Activated CD8-positive, alpha-beta T cell treated with anti-CD3 and anti-CD28 coated beads, Interleukin-2, amount 10 ng/mL, durations not matched to agents 7 days and 5 days (primary cell): ENCODE results near the gene BRD7. TPM values are rescaled to one million over a fixed set of nuclear protein-coding genes. Genes with fewer than 3 reads are reported as not detected.
"Not testable (repeated sequence)": the region's sequence is repeated elsewhere in the genome, so short reads cannot be mapped to it uniquely, and the experiment has no call there.

ENCODE experiments used
- ATAC-seq: fragments of 150-1000 bp; cut with Tn5 transposase; one replicate; pipeline ENCODE4 v1.10.0; 2021; ENCODE audit warnings: moderate library complexity
- CTCF ChIA-PET: fragments of 350-600 bp; sonication (Branson Sonifier 250); formaldehyde crosslinking; loops from one replicate; lab custom pipeline; 2021; ENCODE audit warnings: antibody characterized with exemption; lab: Charles Lee
- POLR2A ChIA-PET: fragments of 350-600 bp; sonication (Branson Sonifier 250); formaldehyde crosslinking; loops from one replicate; lab custom pipeline; 2021; ENCODE audit warnings: antibody characterized with exemption; lab: Charles Lee
- DNase-seq: peaks from one replicate; pipeline ENCODE4 v3.0.0-alpha.2; 2020
- H3K27ac Mint-ChIP-seq: one replicate; pipeline ENCODE4 v1.8.0; 2021; ENCODE audit warnings: mild to moderate bottlenecking, mixed read lengths
- H3K27me3 Mint-ChIP-seq: one replicate; pipeline ENCODE4 v1.8.0; 2021; ENCODE audit warnings: low read depth, mixed read lengths
- H3K36me3 Mint-ChIP-seq: one replicate; pipeline ENCODE4 v1.8.0; 2021; ENCODE audit warnings: low read depth, mixed read lengths
- H3K4me1 Mint-ChIP-seq: one replicate; pipeline ENCODE4 v1.8.0; 2021; ENCODE audit warnings: low read depth, mixed read lengths
- H3K4me3 Mint-ChIP-seq: one replicate; pipeline ENCODE4 v1.8.0; 2021; ENCODE audit warnings: mild to moderate bottlenecking, mixed read lengths
- H3K9me3 Mint-ChIP-seq: one replicate; pipeline ENCODE4 v1.8.0; 2022; ENCODE audit warnings: mixed read lengths; ENCODE audit not compliant: insufficient read depth
- total RNA-seq, 2 experiments: library from RNA; stranded (reverse); gene quantifications; one replicate each; pipeline ENCODE4 v1.2.3, GENCODE V29; 2021

BRD7 gene
- total RNA-seq, 2 experiments from 2014 or later, result 88.9 to 90.4 TPM

GRCh38 chr16:50354082-50354481 is 14.7 kb downstream of the BRD7 start:
- no peak overlapping the region for H3K27ac Mint-ChIP-seq

GRCh38 chr16:50351952-50352351 is 16.8 kb downstream of the BRD7 start:
- Mint-ChIP-seq H3K36me3 (peaks cover 64% of the 10 kb centered on the region), H3K27ac (no peak overlapping the region), H3K9me3 (peaks cover 4% of the 10 kb centered on the region), H3K27me3 (no peaks in the 10 kb centered on the region), H3K4me3 (no peak overlapping the region), H3K4me1 (peaks cover 18% of the 10 kb centered on the region)
- ATAC-seq (no peak), DNase-seq (no peak)
- ChIA-PET CTCF (interaction anchor here (0.9 to 13.2 kb wide), 4 partner anchors 8 to 327 kb away, joined by 3 to 439 read pairs (median 8); partner anchors contain the start of gene CNEP1R1), POLR2A (interaction anchor here (0.8 to 1.0 kb wide), 2 partner anchors 14 to 25 kb away, joined by 3 to 4 read pairs; no protein-coding TSS in a partner anchor)

More at GRCh38 chr16:50354082-50354481, 14.7 kb downstream of the BRD7 start:
- DNase-seq (no peak), ATAC-seq (no peak)
- H3K9me3 Mint-ChIP-seq, result peaks cover 4% of the 10 kb centered on the region
- H3K4me3 Mint-ChIP-seq, result no peak overlapping the region
- CTCF ChIA-PET, result interaction anchor here (0.8 to 13.2 kb wide), 28 partner anchors 9 to 453 kb away, joined by 3 to 439 read pairs (median 11); partner anchors contain the start of genes ADCY7, BRD7, CNEP1R1 and HEATR3
- no peaks in the 10 kb centered on the region for H3K27me3 Mint-ChIP-seq
- H3K4me1 Mint-ChIP-seq, result peaks cover 24% of the 10 kb centered on the region
- H3K36me3 Mint-ChIP-seq, result peaks cover 59% of the 10 kb centered on the region
- POLR2A ChIA-PET, result interaction anchor here (1.0 to 2.0 kb wide), 4 partner anchors 15 to 80 kb away, joined by 3 to 17 read pairs (median 4); no protein-coding TSS in a partner anchor

DNA sequence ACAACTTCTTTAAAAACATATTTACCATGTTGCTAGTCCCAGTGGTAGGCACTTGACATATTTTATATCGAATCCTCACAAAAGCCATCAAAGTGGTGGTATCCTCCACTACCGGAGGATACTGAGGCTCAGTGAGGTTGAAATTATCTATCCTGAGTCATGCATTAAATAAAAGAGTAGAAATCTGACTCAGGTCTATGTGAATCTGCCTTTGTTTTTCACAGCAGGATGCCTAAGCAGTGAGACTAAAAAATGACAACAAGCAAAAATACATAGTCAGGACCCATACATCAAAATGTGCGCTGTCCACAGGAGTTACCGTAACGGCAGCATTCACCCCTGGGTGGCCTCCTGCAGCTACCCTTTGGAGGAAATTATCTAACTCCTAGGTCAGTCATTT is 17.7 kb downstream of the BRD7 start:
- Mint-ChIP-seq H3K36me3 (peaks cover 67% of the 10 kb centered on the region), H3K27ac (no peak overlapping the region), H3K4me3 (no peak overlapping the region), H3K9me3 (peaks cover 4% of the 10 kb centered on the region), H3K27me3 (no peaks in the 10 kb centered on the region), H3K4me1 (peaks cover 16% of the 10 kb centered on the region)
- no peak for ATAC-seq
- ChIA-PET POLR2A (interaction anchor here (1.0 kb wide), 1 partner anchor 13 kb away, joined by 4 read pairs; no protein-coding TSS in a partner anchor), CTCF (interaction anchor here (1.5 to 13.2 kb wide), 3 partner anchors 12 to 326 kb away, joined by 5 to 439 read pairs (median 10); partner anchors contain the start of gene CNEP1R1)
- DNase-seq, result no peak

DNA sequence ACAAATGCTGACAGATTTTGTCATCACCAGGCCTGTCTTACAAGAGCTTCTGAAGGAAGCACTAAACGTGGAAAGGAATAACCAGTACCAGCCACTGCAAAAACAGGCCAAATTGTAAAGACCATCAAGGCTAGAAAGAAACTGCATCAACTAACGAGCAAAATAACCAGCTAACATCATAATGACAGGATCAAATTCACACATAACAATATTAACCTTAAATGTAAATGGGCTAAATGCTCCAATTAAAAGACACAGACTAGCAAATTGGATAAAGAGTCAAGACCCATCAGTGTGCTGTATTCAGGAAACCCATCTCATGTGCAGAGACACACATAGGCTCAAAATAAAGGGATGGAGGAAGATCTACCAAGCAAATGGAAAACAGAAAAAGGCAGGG is 23.6 kb downstream of the BRD7 start:
- POLR2A ChIA-PET, H3K9me3 Mint-ChIP-seq, H3K27me3 Mint-ChIP-seq, H3K4me1 Mint-ChIP-seq, ATAC-seq, DNase-seq, H3K4me3 Mint-ChIP-seq, H3K27ac Mint-ChIP-seq: not testable (repeated sequence)
- CTCF ChIA-PET, result interaction anchor here (5.5 to 9.4 kb wide), 2 partner anchors 10 to 18 kb away, joined by 37 to 121 read pairs; no protein-coding TSS in a partner anchor
- H3K36me3 Mint-ChIP-seq, result peaks cover 75% of the 10 kb centered on the region

DNA sequence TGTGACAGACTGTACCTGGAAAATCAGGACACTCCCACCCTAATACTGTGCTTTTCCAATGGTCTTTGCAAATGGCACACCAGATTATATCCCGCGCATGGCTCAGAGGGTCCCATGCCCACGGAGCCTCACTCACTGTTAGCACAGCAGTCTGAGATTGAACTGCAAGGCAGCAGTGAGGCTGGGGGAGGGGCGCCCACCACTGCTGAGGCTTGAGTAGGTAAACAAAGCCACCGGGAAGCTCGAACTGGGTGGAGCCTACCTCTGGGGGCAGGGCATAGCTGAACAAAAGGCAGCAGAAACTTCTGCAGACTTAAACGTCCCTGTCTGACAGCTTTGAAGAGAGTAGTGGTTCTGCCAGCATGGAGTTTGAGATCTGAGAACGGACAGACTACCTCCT is 25.2 kb downstream of the BRD7 start:
- H3K27me3 Mint-ChIP-seq, H3K9me3 Mint-ChIP-seq, DNase-seq, H3K4me3 Mint-ChIP-seq, H3K27ac Mint-ChIP-seq, H3K4me1 Mint-ChIP-seq, ATAC-seq, POLR2A ChIA-PET: not testable (repeated sequence)
- H3K36me3 Mint-ChIP-seq, result peaks cover 63% of the 10 kb centered on the region
- CTCF ChIA-PET, result interaction anchor here (5.5 to 9.4 kb wide), 2 partner anchors 11 to 16 kb away, joined by 37 to 121 read pairs; no protein-coding TSS in a partner anchor

DNA sequence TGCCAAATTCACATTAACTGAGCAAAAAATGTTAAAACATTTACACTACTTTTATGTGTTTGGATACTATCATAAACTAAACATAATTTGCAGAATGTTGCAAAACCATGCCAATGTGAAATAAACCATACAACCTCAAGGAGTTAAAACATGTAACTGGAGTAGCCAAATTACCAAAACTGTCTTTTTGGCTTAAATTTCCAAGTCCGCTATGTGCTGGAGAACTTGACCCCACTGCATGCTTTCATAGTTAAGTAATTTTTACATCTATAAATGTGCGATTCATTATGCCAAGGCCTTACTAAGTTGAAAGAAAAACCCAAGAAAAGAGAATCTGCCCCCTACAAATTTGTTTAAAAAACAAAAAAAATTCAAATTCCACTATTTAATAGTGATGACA is 28.2 kb downstream of the BRD7 start:
- H3K9me3 Mint-ChIP-seq, result no peaks in the 10 kb centered on the region
- H3K4me1 Mint-ChIP-seq, result peaks cover 29% of the 10 kb centered on the region
- H3K36me3 Mint-ChIP-seq, result peaks cover 51% of the 10 kb centered on the region
- ChIA-PET POLR2A (no interaction called here), CTCF (interaction anchor here (1.2 to 9.4 kb wide), 4 partner anchors 13 to 316 kb away, joined by 3 to 121 read pairs (median 20); partner anchors contain the start of gene CNEP1R1)
- H3K27ac Mint-ChIP-seq, result no peak overlapping the region
- DNase-seq (no peak), ATAC-seq (no peak)
- no peak overlapping the region for H3K4me3 Mint-ChIP-seq
- H3K27me3 Mint-ChIP-seq, result no peaks in the 10 kb centered on the region

DNA sequence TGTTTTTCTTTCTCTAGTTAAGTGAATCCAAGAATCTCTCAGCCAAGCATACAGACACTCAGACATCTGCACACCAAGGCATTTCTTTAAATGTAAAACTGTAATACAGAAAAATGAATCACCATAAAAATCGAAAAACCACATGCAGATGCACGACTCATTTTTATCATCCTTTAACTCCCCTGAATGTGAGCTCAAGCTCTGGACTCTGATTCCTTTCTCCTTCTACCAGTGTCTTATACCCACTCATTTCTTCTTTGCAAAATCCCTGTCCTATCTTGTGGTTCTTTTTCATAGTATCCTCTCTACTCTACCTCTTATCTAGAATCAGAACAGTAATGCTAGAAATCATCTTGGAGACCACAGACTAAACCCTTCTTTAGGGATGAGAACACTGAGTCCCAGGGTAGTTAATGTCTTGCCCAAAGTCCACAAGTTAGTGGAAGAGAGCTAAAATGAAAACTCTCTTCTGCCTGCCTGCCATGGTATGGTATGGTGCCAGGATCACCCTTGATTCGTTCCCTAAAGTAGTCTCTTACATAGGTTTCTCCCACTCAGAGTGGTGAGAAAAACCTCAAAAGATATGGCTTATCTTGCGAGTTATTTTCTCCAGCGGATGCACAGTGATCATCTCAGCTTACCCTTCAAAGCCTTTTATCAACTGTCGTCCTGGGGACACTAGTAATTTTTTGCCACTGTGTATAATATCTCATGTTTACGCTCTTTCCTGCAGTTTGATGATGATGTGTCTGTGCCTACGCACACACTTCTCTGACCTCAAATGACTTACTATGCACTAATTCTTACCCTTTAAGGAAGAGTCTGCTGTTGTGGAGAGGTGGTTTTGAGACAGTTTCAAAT is 30.2 kb downstream of the BRD7 start:
- H3K4me1 Mint-ChIP-seq, result peaks cover 44% of the 10 kb centered on the region
- ChIA-PET POLR2A (interaction anchor here (0.7 to 2.8 kb wide), 5 partner anchors 10 to 405 kb away, joined by 4 to 38 read pairs (median 4); no protein-coding TSS in a partner anchor), CTCF (interaction anchor here (0.9 to 9.4 kb wide), 10 partner anchors 11 to 468 kb away, joined by 3 to 121 read pairs (median 6); partner anchors contain the start of gene CNEP1R1)
- DNase-seq (no peak), ATAC-seq (peak; percentile 59)
- no peaks in the 10 kb centered on the region for H3K27me3 Mint-ChIP-seq
- peak overlapping the region; percentile 59 for H3K4me3 Mint-ChIP-seq
- peaks cover 46% of the 10 kb centered on the region for H3K36me3 Mint-ChIP-seq
- H3K9me3 Mint-ChIP-seq, result no peaks in the 10 kb centered on the region
- peak overlapping the region; percentile 88 for H3K27ac Mint-ChIP-seq

DNA sequence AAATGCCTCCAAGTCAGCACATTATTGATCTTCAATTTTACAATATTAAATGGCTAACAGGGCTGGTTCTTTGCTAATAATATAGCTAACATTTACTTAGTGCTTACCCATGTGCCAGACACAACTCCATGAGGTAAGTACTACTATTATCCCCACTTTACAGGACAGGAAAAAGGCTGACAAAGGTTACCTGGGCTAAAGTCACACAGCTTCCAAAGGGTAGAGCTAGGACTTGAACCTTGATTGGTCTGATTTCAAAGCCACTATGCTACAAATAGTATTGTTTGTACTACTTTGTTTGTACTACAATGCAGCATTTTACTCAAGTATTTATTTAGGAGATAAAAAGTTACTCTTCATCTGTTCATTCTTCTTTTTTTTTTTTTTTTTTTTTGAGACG is 31.9 kb downstream of the BRD7 start:
- ATAC-seq, result no peak
- POLR2A ChIA-PET, result interaction anchor here (0.7 to 1.5 kb wide), 3 partner anchors 18 to 344 kb away, joined by 3 to 4 read pairs (median 4); partner anchors contain the start of gene SNX20

DNA sequence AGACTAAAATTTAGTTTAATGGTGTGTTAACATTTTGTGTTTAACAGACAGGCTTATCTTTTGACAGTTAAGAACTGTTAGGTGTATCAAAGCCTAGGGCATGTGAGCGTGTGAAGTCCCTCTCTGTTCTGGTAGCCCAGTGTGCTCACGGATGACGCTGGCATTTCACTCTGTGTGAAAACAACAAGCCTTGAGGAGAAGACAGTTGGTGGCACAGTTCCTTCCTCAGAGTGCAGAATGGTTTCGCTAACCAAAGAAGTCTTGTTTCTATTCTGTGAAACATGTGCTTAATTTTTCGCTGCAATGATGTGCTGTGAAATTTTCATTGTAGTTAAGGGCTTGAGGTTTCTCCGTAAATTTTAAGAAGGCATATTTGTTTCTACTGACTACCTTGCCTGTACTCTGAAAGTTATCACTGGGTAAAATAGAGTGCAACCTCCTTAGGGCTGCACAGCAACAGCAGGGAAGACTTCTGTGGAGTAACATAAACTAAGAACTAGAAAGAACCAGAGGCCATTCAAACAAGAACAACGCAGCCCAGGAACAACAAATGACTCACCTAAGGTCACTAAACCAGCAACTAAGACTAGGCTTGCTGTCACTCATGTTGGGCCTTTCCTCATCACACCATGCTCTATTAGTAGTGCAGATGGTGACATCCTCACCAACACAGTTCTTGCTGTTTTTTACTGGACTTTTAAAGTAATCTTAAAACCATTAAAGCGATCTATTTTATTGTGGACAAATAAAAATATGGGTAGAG is 33.4 kb downstream of the BRD7 start:
- peak; percentile 66 for DNase-seq
- ChIA-PET POLR2A (no interaction called here), CTCF (interaction anchor here (15.0 kb wide), 1 partner anchor 20 kb away, joined by 439 read pairs; no protein-coding TSS in a partner anchor)
- Mint-ChIP-seq H3K36me3 (peaks cover 52% of the 10 kb centered on the region), H3K27me3 (no peaks in the 10 kb centered on the region), H3K9me3 (no peaks in the 10 kb centered on the region), H3K27ac (peak overlapping the region; percentile 90), H3K4me1 (peaks cover 58% of the 10 kb centered on the region), H3K4me3 (peak overlapping the region; percentile 44)
- ATAC-seq, result peak; percentile 79

More for the DNA sequence above, 31.9 kb downstream of the BRD7 start:
- CTCF ChIA-PET, result interaction anchor here (1.4 to 9.4 kb wide), 4 partner anchors 9 to 469 kb away, joined by 3 to 121 read pairs (median 5); no protein-coding TSS in a partner anchor
- Mint-ChIP-seq H3K9me3 (no peaks in the 10 kb centered on the region), H3K4me3 (no peak overlapping the region), H3K27ac (peak overlapping the region; percentile 88), H3K36me3 (peaks cover 51% of the 10 kb centered on the region), H3K4me1 (peaks cover 50% of the 10 kb centered on the region), H3K27me3 (no peaks in the 10 kb centered on the region)
- no peak for DNase-seq

DNA sequence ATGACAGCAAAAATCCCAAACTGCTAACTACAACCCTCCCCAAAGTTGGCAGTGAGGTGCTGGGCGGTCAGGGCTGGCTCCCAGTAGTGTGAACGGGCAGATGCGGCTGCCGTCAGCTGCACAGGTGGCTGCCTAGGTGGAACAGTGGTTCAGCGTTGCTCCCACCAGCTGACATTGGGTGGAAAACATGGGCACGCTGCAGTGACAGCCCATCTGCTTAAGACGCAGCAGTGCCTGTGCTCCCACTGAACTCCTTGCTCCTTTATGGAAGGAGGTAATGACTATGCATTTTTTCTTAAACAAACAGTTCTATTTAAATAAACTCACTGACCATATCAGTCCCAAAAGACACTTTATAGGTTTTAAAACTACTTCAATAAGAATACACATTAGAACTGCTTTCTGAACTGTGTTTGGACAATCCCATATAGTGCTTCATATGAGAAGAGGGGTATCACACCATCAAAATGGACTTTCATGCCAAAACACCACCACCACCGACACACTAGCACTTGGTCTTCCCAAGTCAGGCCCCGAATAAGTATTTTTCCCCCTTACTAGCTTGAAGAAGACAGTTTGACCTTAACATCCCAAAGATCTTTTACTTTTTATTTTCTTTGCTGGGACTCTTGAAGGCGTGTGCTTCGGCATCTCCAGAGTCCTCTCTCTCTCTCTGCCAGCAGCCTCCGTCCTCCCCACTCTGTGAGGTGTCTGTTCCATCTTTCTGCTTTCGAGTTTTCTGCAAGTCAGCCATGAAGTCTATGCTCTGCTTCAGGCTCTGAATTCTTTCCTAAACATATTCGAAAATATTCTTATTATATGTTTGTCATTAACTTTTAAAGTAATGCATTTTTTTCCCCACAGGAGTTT is 34.4 kb downstream of the BRD7 start:
- Mint-ChIP-seq H3K36me3 (peaks cover 54% of the 10 kb centered on the region), H3K27me3 (no peaks in the 10 kb centered on the region), H3K9me3 (no peaks in the 10 kb centered on the region), H3K4me1 (peaks cover 65% of the 10 kb centered on the region), H3K4me3 (no peak overlapping the region), H3K27ac (peak overlapping the region; percentile 77)
- CTCF ChIA-PET, result interaction anchor here (15.0 kb wide), 1 partner anchor 21 kb away, joined by 439 read pairs; no protein-coding TSS in a partner anchor
- no peak for ATAC-seq
- DNase-seq, result no peak
- POLR2A ChIA-PET, result interaction anchor here (0.9 kb wide), 1 partner anchor 407 kb away, joined by 3 read pairs; the partner anchor contains the start of gene CYLD
